ENCODE results near the gene PITX3. TPM values are rescaled to one million over a fixed set of nuclear protein-coding genes. Genes with fewer than 3 reads are reported as not detected.
A peak's percentile ranks its signal among the peaks of the same experiment; 100 is the strongest.

Gene PITX3
- total RNA-seq, 1 donor from 2014 or later = 2.7 TPM

DNA sequence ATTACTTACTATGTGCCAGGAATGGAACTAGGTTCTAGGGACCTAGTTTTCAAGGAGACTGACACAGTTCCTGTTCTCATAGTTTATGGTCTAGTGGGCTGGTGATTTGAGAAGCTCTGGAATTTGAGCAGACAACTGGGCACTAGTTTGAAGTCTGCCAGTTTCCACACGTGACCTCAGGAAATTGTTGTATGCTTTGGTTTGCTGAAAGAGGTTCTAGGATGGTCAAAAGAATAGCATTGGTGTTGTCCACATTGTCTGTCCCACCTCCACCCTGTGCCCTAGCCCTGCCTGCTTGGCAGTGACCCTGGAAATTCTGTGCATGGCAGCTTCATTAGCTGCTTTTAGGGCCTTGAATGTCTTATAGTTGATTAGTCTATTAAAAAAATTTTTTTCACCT lies 32.8 kb upstream of the PITX3 start:
- TF ChIP-seq, protein P1, sequence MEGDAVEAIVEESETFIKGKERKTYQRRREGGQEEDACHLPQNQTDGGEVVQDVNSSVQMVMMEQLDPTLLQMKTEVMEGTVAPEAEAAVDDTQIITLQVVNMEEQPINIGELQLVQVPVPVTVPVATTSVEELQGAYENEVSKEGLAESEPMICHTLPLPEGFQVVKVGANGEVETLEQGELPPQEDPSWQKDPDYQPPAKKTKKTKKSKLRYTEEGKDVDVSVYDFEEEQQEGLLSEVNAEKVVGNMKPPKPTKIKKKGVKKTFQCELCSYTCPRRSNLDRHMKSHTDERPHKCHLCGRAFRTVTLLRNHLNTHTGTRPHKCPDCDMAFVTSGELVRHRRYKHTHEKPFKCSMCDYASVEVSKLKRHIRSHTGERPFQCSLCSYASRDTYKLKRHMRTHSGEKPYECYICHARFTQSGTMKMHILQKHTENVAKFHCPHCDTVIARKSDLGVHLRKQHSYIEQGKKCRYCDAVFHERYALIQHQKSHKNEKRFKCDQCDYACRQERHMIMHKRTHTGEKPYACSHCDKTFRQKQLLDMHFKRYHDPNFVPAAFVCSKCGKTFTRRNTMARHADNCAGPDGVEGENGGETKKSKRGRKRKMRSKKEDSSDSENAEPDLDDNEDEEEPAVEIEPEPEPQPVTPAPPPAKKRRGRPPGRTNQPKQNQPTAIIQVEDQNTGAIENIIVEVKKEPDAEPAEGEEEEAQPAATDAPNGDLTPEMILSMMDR (conservative IDR thresholded peaks at IDR 0.05; ENCODE audit: low read depth, low read length) = no peak
- DNase-seq (ENCODE audit: low read depth) = peak; percentile 33

DNA sequence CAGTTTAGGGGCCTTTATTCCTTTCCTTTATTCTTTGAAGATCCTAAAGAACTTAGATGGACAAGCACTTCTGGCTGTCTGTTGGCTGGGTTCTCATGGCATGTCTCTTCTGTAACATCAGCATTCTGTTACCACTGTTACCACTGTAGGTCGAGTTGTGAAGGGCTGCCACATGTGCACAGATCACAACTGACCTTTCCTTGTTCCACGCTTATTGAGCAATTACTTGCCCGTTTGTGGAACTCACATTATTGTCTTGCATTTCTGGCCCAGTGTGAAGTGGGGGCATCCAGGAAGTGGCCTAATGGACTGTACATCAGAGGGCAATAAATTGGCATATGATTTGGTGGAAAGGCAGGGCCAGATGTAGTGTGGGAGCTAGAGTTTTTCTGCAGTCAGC lies 27.7 kb upstream of the PITX3 start:
- TF ChIP-seq, protein P1 (conservative IDR thresholded peaks at IDR 0.05; ENCODE audit: low read depth, low read length) = no peak
- DNase-seq (ENCODE audit: low read depth) = no peak
- no peak overlapping the region for H3K4me3 ChIP-seq (ENCODE audit: low read depth, low read length)

More for the DNA sequence above, 32.8 kb upstream of the PITX3 start:
- H3K4me3 ChIP-seq (ENCODE audit: low read depth, low read length) = no peak overlapping the region

- TF ChIP-seq, protein P1 (conservative IDR thresholded peaks at IDR 0.05; ENCODE audit: low read depth, low read length) = peak; percentile 26
- peak; percentile 43 for DNase-seq (ENCODE audit: low read depth)
- H3K4me3 ChIP-seq (ENCODE audit: low read depth, low read length) = no peak overlapping the region
These were observed 27.1 kb upstream of the PITX3 start for GRCh38 chr10:102268375-102268888.

DNA sequence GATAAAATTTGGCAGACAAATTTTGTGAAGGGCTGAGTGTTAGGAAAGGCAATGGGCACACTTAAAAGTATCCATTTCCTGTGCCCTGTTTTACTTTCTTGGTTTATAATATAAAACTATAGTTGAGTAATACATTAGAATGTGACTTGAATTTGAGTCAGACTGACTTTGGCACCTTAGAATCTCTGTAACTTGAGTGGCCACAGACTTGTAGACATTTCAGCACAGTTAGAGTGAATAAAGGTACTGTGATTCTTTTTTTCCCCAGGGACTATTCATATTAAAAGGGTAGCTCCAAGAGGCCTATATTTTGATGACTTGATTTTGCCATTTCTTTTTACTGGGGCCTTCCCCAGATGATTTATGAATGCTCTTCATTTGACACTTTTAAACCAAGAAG lies 26.4 kb upstream of the PITX3 start:
- no peak overlapping the region for H3K4me3 ChIP-seq (ENCODE audit: low read depth, low read length)
- TF ChIP-seq, protein P1 (conservative IDR thresholded peaks at IDR 0.05; ENCODE audit: low read depth, low read length) = no peak
- DNase-seq (ENCODE audit: low read depth) = peak; percentile 47

DNA sequence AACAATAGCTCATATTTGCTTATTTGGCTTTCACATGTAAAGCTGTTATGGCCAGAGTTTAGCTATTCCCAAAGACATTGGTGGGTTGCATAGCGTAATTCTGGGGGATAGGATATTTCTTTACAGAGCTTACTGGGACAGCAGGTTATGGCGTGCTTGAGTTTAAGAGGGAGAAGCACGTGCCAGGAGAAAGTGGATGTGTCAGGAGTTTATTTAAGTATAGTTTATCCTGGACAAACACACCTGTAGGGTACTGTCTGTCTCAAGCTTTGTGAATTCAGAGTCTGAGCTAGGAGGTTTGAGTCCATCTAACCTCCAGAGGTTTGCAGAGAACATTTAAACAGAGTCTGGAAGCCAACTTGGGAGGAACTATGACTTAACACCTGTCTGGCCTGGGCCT lies 25.4 kb upstream of the PITX3 start:
- TF ChIP-seq, protein P1 (conservative IDR thresholded peaks at IDR 0.05; ENCODE audit: low read depth, low read length) = no peak
- no peak overlapping the region for H3K4me3 ChIP-seq (ENCODE audit: low read depth, low read length)
- no peak for DNase-seq (ENCODE audit: low read depth)

DNA sequence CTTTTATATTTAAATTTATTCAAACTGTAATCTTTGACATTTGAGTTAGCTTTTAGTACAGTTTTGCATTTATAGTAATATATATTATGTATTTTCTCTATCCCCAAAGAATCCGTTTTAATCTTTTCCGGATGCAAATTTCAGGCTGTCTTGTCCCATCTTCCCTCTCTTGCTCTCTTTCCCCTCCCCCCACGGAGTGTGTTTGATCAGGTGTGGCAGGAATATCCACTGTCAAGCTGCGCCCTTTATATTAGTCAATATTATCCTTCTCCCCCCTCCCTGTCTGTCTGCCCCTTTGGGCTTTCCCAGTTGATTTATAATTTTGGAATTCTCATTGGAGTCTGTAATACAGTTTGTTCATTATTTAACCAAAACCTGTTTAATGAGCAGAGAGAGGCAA lies 23.1 kb upstream of the PITX3 start:
- DNase-seq (ENCODE audit: low read depth) = no peak
- TF ChIP-seq, protein P1 (conservative IDR thresholded peaks at IDR 0.05; ENCODE audit: low read depth, low read length) = no peak
- no peak overlapping the region for H3K4me3 ChIP-seq (ENCODE audit: low read depth, low read length)

GRCh38 chr10:102262744-102263370 lies 21.5 kb upstream of the PITX3 start:
- H3K4me3 ChIP-seq (ENCODE audit: low read depth, low read length) = no peak overlapping the region
- DNase-seq (ENCODE audit: low read depth) = peak; percentile 42
- TF ChIP-seq, protein P1 (conservative IDR thresholded peaks at IDR 0.05; ENCODE audit: low read depth, low read length) = no peak
